ENCODE measurements around the gene SREBF2. TPM values are rescaled to one million over a fixed set of nuclear protein-coding genes. Genes with fewer than 3 reads are reported as not detected.

The SREBF2 gene
- total and polyA plus RNA-seq, 2 of the 8 experiments (the other 6 are each of a cell fraction or from before 2014, with no cell fraction given): 125 to 144 TPM

DNA sequence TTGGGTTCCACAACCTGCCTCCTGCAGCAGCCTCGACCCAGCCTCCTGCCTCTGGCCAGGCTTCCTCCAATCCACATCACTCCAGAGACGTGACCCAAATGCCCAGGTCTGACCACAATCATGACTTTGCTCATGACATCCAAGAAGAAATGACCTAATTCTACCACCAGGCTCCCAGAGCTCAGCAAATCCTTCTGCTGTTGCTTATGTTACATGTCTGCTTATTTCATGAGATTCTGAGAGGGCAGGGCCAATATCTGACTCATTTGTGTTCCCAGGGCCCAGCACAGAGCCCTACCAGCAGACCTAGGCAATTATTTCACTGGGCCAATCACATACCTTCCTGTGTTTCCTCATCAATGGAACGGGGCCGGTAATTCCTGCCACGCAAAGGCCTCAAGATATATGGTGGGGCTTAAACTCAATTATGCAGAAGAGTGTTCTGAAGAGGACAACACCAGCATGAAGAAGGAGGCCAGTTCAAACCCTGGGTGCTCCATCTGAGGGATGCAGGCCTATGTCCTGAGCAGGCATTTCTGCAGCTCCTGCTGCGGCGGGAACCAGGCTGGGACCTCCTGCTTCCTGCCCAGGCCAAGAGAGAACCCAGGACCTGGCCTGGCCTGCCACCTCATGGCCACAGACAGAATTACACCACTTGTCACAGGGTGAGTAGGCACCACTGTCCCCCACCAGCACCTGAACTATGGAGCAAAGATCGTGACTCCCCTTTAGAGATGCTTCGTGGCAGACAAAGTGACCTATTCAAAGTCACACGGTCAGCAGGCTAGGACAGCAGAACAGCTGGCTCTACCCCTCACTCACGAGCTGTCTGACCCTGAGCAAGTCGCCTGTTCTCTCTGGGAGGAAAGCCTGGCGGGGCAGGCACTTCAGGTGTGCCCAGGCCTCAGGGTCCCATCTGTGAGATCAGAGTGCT lies 108.2 kb downstream of the SREBF2 start:
- Histone ChIP-seq H4K91ac (replicated peaks; ENCODE audit: insufficient read length, low read length) (no peak overlapping the region), H3K36me3 (ENCODE audit: control insufficient read depth in 2 of 4, insufficient read depth in 4 of 4, low read length in 3 of 4) (peaks cover 27 to 56% (median 46%) of the 10 kb centered on the region in 4 experiments), H3K23ac (ENCODE audit: insufficient read length) (no peak overlapping the region), H3K14ac (ENCODE audit: insufficient read length) (no peak overlapping the region), H4K5ac (ENCODE audit: insufficient read length, low read depth, low read length) (no peak overlapping the region), H3K79me2 (ENCODE audit: control insufficient read depth in 1 of 2, insufficient read depth in 2 of 2, low read length in 2 of 2) (peaks cover 0 to 8% of the 10 kb centered on the region in 2 experiments; a peak in 1 of 4 replicates), H3K23me2 (ENCODE audit: low read depth, low read length) (peaks cover 4% of the 10 kb centered on the region; the same call in 1 of the 2 replicates), H2AK5ac (ENCODE audit: low read depth, low read length) (no peak overlapping the region), H4K8ac (ENCODE audit: extremely low read depth, insufficient read depth, low read length) (0 out of 2 replicates have a peak overlapping the region, but pooled peaks have one; percentile 52), H3K4me2 (ENCODE audit: insufficient read depth in 1 of 2, low read depth in 2 of 2, low read length in 2 of 2) (no peak overlapping the region), H2AFZ (ENCODE audit: low read length) (no peak overlapping the region), H3K4me1 (replicated peaks in 1 of 4; ENCODE audit: control insufficient read depth in 3 of 4, insufficient read depth in 4 of 4, low read length in 3 of 4) (peaks cover 4 to 7% (median 5%) of the 10 kb centered on the region in 4 experiments), H2BK5ac (ENCODE audit: low read depth, low read length) (no peak overlapping the region), H3K9ac (replicated peaks in 1 of 4; ENCODE audit: extremely low read depth in 1 of 4, low read depth in 3 of 4, low read length in 3 of 4) (no peak overlapping the region; a peak in 1 of 7 replicates), H3K27ac (ENCODE audit: low read depth, low read length) (no peak overlapping the region), H3K4ac (replicated peaks; ENCODE audit: insufficient read length, low read depth, low read length) (no peak overlapping the region), H3K79me1 (ENCODE audit: low read depth, low read length) (peaks cover 9% of the 10 kb centered on the region), H2BK15ac (ENCODE audit: low read length) (no peak overlapping the region), H2BK20ac (ENCODE audit: low read length) (no peak overlapping the region), H3K9me3 (ENCODE audit: insufficient read depth in 2 of 2, low read depth in 1 of 2, low read length in 1 of 2) (no peaks in the 10 kb centered on the region), H3K4me3 (ENCODE audit: extremely low read depth in 1 of 4, insufficient read depth in 2 of 4, low read depth in 3 of 4, low read length in 4 of 4) (no peak overlapping the region), H2BK12ac (ENCODE audit: low read depth, low read length) (no peak overlapping the region), H2BK120ac (replicated peaks; ENCODE audit: low read depth, low read length) (no peak overlapping the region), H4K20me1 (replicated peaks in 1 of 2; ENCODE audit: control insufficient read depth in 1 of 2, insufficient read depth in 2 of 2, low read length in 2 of 2) (peaks cover 11 to 21% of the 10 kb centered on the region in 2 experiments), H3K27me3 (replicated peaks in 1 of 4; ENCODE audit: control insufficient read depth in 3 of 4, extremely low read depth in 1 of 4, insufficient read depth in 3 of 4, low read length in 3 of 4) (no peaks in the 10 kb centered on the region), H3K18ac (ENCODE audit: extremely low read depth, low read length) (no peak overlapping the region; the same call in 1 of the 2 replicates), H3K56ac (replicated peaks; ENCODE audit: insufficient read length, low read depth, low read length) (no peak overlapping the region)
- 73% methylated on average over 13 of the region's 13 CpGs; no CpG with 5 or more reads in 1 of the 2 experiments for WGBS, 2 experiments (ENCODE audit: extremely low coverage in 1 of 2, insufficient coverage in 1 of 2, insufficient read length in 1 of 2, insufficient replicate concordance in 2 of 2, low coverage in 1 of 2, low lambda C conversion rate in 2 of 2, missing lambda C conversion rate in 1 of 2)
- ChIA-PET CTCF (ENCODE audit: partially characterized antibody) (interaction anchor here (0.6 to 6.3 kb wide), 43 partner anchors 8 to 661 kb away, joined by 3 to 77 read pairs (median 4); partner anchors contain the start of genes SMIM45 and TNFRSF13C), POLR2A (ENCODE audit: partially characterized antibody) (interaction anchor here (1.0 to 2.0 kb wide), 5 partner anchors 13 to 32 kb away, joined by 3 to 17 read pairs (median 4); partner anchors contain the start of gene TNFRSF13C)
- DNase-seq (ENCODE audit: low read depth in 1 of 2, low spot score in 2 of 2) (peak in 1 of 2 experiments; percentile 95), FAIRE-seq (peak; percentile 94)
- 0 out of 2 replicates have a peak, but pooled peaks have one; percentile 39 for TF ChIP-seq YY1 (IDR thresholded peaks at IDR 0.05; ENCODE audit: low read depth, low read length)
- no peak for TF ChIP-seq SP2 (IDR thresholded peaks at IDR 0.05; ENCODE audit: low read length)
- TF ChIP-seq RAD21 (IDR thresholded peaks at IDR 0.05 in 1 of 2, conservative IDR thresholded peaks at IDR 0.05 in 1 of 2; ENCODE audit: low read depth in 2 of 2, low read length in 2 of 2): peak; percentile 95 to 96
- TF ChIP-seq, protein P1, sequence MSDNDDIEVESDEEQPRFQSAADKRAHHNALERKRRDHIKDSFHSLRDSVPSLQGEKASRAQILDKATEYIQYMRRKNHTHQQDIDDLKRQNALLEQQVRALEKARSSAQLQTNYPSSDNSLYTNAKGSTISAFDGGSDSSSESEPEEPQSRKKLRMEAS (IDR thresholded peaks at IDR 0.05): peak; percentile 66
- TF ChIP-seq, protein P2, sequence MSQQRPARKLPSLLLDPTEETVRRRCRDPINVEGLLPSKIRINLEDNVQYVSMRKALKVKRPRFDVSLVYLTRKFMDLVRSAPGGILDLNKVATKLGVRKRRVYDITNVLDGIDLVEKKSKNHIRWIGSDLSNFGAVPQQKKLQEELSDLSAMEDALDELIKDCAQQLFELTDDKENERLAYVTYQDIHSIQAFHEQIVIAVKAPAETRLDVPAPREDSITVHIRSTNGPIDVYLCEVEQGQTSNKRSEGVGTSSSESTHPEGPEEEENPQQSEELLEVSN (IDR thresholded peaks at IDR 0.05): 0 out of 2 replicates have a peak, but pooled peaks have one; percentile 51
- no peak; the same call in 1 of the 2 replicates for TF ChIP-seq POLR2AphosphoS5 (IDR thresholded peaks at IDR 0.05; ENCODE audit: low read depth, low read length)
- TF ChIP-seq RNF2 (IDR thresholded peaks at IDR 0.05; ENCODE audit: borderline replicate concordance, low read depth, low read length, missing control alignments, poor library complexity, severe bottlenecking): no peak
- TF ChIP-seq ZNF274 (IDR thresholded peaks at IDR 0.05; ENCODE audit: borderline replicate concordance, extremely low read depth, low read length): no peak

All from H1 (cell line).